ENCODE results near the gene ROPN1. TPM values are rescaled to one million over a fixed set of nuclear protein-coding genes. Genes with fewer than 3 reads are reported as not detected.
"Not testable (repeated sequence)": the region's sequence is repeated elsewhere in the genome, so short reads cannot be mapped to it uniquely, and the experiment has no call there.

The ROPN1 gene
- total RNA-seq, 1 donor from 2014 or later: not detected

- not testable (repeated sequence) for H3K4me1 ChIP-seq (ENCODE audit: control insufficient read depth in 3 of 3, insufficient read depth in 3 of 3, low read length in 3 of 3); H3K27ac ChIP-seq (ENCODE audit: low read depth, low read length); H3K36me3 ChIP-seq (ENCODE audit: control insufficient read depth in 3 of 3, insufficient read depth in 3 of 3, low read length in 3 of 3); H3K4me3 ChIP-seq (ENCODE audit: low read length in 3 of 3); H3K9me3 ChIP-seq (ENCODE audit: control insufficient read depth in 3 of 3, low read length in 3 of 3); H3K9ac ChIP-seq (ENCODE audit: low read depth in 1 of 3, low read length in 3 of 3)
- H3K27me3 ChIP-seq (ENCODE audit: control insufficient read depth in 3 of 3, insufficient read depth in 3 of 3, low read length in 3 of 3): peaks cover 0 to 14% (median 0%) of the 10 kb centered on the region in 3 donors
Observed at GRCh38 chr3:124001366-124001765, 9.4 kb upstream of the ROPN1 start.

- H3K27ac ChIP-seq (ENCODE audit: low read depth, low read length): no peak overlapping the region
- H3K9ac ChIP-seq (ENCODE audit: low read depth in 1 of 3, low read length in 3 of 3): no peak overlapping the region
Observed at GRCh38 chr3:123997543-123997942, 5.6 kb upstream of the ROPN1 start.

GRCh38 chr3:123993818-123994217 is 1.9 kb upstream of the ROPN1 start:
- H3K9ac ChIP-seq (ENCODE audit: low read depth in 1 of 3, low read length in 3 of 3): no peak overlapping the region
- no peak overlapping the region for H3K4me3 ChIP-seq (ENCODE audit: low read length in 3 of 3)
- no peaks in the 10 kb centered on the region for H3K36me3 ChIP-seq (ENCODE audit: control insufficient read depth in 3 of 3, insufficient read depth in 3 of 3, low read length in 3 of 3)
- no peaks in the 10 kb centered on the region for H3K4me1 ChIP-seq (ENCODE audit: control insufficient read depth in 3 of 3, insufficient read depth in 3 of 3, low read length in 3 of 3)
- peaks cover 0 to 7% (median 3%) of the 10 kb centered on the region in 3 donors for H3K9me3 ChIP-seq (ENCODE audit: control insufficient read depth in 3 of 3, low read length in 3 of 3)
- peaks cover 0 to 3% (median 0%) of the 10 kb centered on the region in 3 donors for H3K27me3 ChIP-seq (ENCODE audit: control insufficient read depth in 3 of 3, insufficient read depth in 3 of 3, low read length in 3 of 3)
- no peak overlapping the region for H3K27ac ChIP-seq (ENCODE audit: low read depth, low read length)

More at GRCh38 chr3:123997543-123997942, 5.6 kb upstream of the ROPN1 start:
- Histone ChIP-seq H3K36me3 (ENCODE audit: control insufficient read depth in 3 of 3, insufficient read depth in 3 of 3, low read length in 3 of 3) (no peaks in the 10 kb centered on the region), H3K4me3 (ENCODE audit: low read length in 3 of 3) (no peak overlapping the region), H3K4me1 (ENCODE audit: control insufficient read depth in 3 of 3, insufficient read depth in 3 of 3, low read length in 3 of 3) (no peaks in the 10 kb centered on the region), H3K9me3 (ENCODE audit: control insufficient read depth in 3 of 3, low read length in 3 of 3) (peaks cover 0 to 7% (median 3%) of the 10 kb centered on the region in 3 donors), H3K27me3 (ENCODE audit: control insufficient read depth in 3 of 3, insufficient read depth in 3 of 3, low read length in 3 of 3) (peaks cover 0 to 11% (median 0%) of the 10 kb centered on the region in 3 donors)

GRCh38 chr3:123986427-123986826 is 5.5 kb downstream of the ROPN1 start:
- H3K9ac ChIP-seq (ENCODE audit: low read depth in 1 of 3, low read length in 3 of 3): no peak overlapping the region
- H3K4me1 ChIP-seq (ENCODE audit: control insufficient read depth in 3 of 3, insufficient read depth in 3 of 3, low read length in 3 of 3): no peaks in the 10 kb centered on the region
- no peaks in the 10 kb centered on the region for H3K36me3 ChIP-seq (ENCODE audit: control insufficient read depth in 3 of 3, insufficient read depth in 3 of 3, low read length in 3 of 3)
- no peaks in the 10 kb centered on the region for H3K9me3 ChIP-seq (ENCODE audit: control insufficient read depth in 3 of 3, low read length in 3 of 3)
- no peak overlapping the region for H3K27ac ChIP-seq (ENCODE audit: low read depth, low read length)
- H3K27me3 ChIP-seq (ENCODE audit: control insufficient read depth in 3 of 3, insufficient read depth in 3 of 3, low read length in 3 of 3): peaks cover 0 to 11% (median 6%) of the 10 kb centered on the region in 3 donors
- no peak overlapping the region for H3K4me3 ChIP-seq (ENCODE audit: low read length in 3 of 3)

GRCh38 chr3:123984957-123985356 is 7.0 kb downstream of the ROPN1 start:
- Histone ChIP-seq H3K36me3 (ENCODE audit: control insufficient read depth in 3 of 3, insufficient read depth in 3 of 3, low read length in 3 of 3) (no peaks in the 10 kb centered on the region), H3K4me1 (ENCODE audit: control insufficient read depth in 3 of 3, insufficient read depth in 3 of 3, low read length in 3 of 3) (peaks cover 2 to 3% (median 3%) of the 10 kb centered on the region in 3 donors), H3K27ac (ENCODE audit: low read depth, low read length) (no peak overlapping the region), H3K9ac (ENCODE audit: low read depth in 1 of 3, low read length in 3 of 3) (no peak overlapping the region), H3K4me3 (ENCODE audit: low read length in 3 of 3) (no peak overlapping the region), H3K27me3 (ENCODE audit: control insufficient read depth in 3 of 3, insufficient read depth in 3 of 3, low read length in 3 of 3) (peaks cover 6 to 15% (median 10%) of the 10 kb centered on the region in 3 donors), H3K9me3 (ENCODE audit: control insufficient read depth in 3 of 3, low read length in 3 of 3) (no peaks in the 10 kb centered on the region)

GRCh38 chr3:123984350-123984749 is 7.6 kb downstream of the ROPN1 start:
- no peak overlapping the region for H3K27ac ChIP-seq (ENCODE audit: low read depth, low read length)
- H3K36me3 ChIP-seq (ENCODE audit: control insufficient read depth in 3 of 3, insufficient read depth in 3 of 3, low read length in 3 of 3): no peaks in the 10 kb centered on the region
- H3K9ac ChIP-seq (ENCODE audit: low read depth in 1 of 3, low read length in 3 of 3): no peak overlapping the region
- H3K4me1 ChIP-seq (ENCODE audit: control insufficient read depth in 3 of 3, insufficient read depth in 3 of 3, low read length in 3 of 3): peaks cover 2 to 5% (median 5%) of the 10 kb centered on the region in 3 donors
- no peaks in the 10 kb centered on the region for H3K9me3 ChIP-seq (ENCODE audit: control insufficient read depth in 3 of 3, low read length in 3 of 3)
- H3K27me3 ChIP-seq (ENCODE audit: control insufficient read depth in 3 of 3, insufficient read depth in 3 of 3, low read length in 3 of 3): peaks cover 6 to 15% (median 8%) of the 10 kb centered on the region in 3 donors
- H3K4me3 ChIP-seq (ENCODE audit: low read length in 3 of 3): no peak overlapping the region

- not testable (repeated sequence) for H3K4me3 ChIP-seq (ENCODE audit: low read length in 3 of 3); H3K9ac ChIP-seq (ENCODE audit: low read depth in 1 of 3, low read length in 3 of 3); H3K27me3 ChIP-seq (ENCODE audit: control insufficient read depth in 3 of 3, insufficient read depth in 3 of 3, low read length in 3 of 3); H3K9me3 ChIP-seq (ENCODE audit: control insufficient read depth in 3 of 3, low read length in 3 of 3); H3K27ac ChIP-seq (ENCODE audit: low read depth, low read length); H3K36me3 ChIP-seq (ENCODE audit: control insufficient read depth in 3 of 3, insufficient read depth in 3 of 3, low read length in 3 of 3); H3K4me1 ChIP-seq (ENCODE audit: control insufficient read depth in 3 of 3, insufficient read depth in 3 of 3, low read length in 3 of 3)
Observed at GRCh38 chr3:123981317-123981716, 10.6 kb downstream of the ROPN1 start.

GRCh38 chr3:123980539-123980938 is 11.4 kb downstream of the ROPN1 start:
- no peak overlapping the region for H3K9ac ChIP-seq (ENCODE audit: low read depth in 1 of 3, low read length in 3 of 3)
- H3K27me3 ChIP-seq (ENCODE audit: control insufficient read depth in 3 of 3, insufficient read depth in 3 of 3, low read length in 3 of 3): peaks cover 5 to 10% (median 6%) of the 10 kb centered on the region in 3 donors
- no peaks in the 10 kb centered on the region for H3K9me3 ChIP-seq (ENCODE audit: control insufficient read depth in 3 of 3, low read length in 3 of 3)
- no peak overlapping the region for H3K4me3 ChIP-seq (ENCODE audit: low read length in 3 of 3)
- no peaks in the 10 kb centered on the region for H3K36me3 ChIP-seq (ENCODE audit: control insufficient read depth in 3 of 3, insufficient read depth in 3 of 3, low read length in 3 of 3)
- H3K4me1 ChIP-seq (ENCODE audit: control insufficient read depth in 3 of 3, insufficient read depth in 3 of 3, low read length in 3 of 3): peaks cover 2 to 5% (median 5%) of the 10 kb centered on the region in 3 donors
- no peak overlapping the region for H3K27ac ChIP-seq (ENCODE audit: low read depth, low read length)

- not testable (repeated sequence) for H3K27ac ChIP-seq (ENCODE audit: low read depth, low read length); H3K27me3 ChIP-seq (ENCODE audit: control insufficient read depth in 3 of 3, insufficient read depth in 3 of 3, low read length in 3 of 3); H3K4me1 ChIP-seq (ENCODE audit: control insufficient read depth in 3 of 3, insufficient read depth in 3 of 3, low read length in 3 of 3); H3K36me3 ChIP-seq (ENCODE audit: control insufficient read depth in 3 of 3, insufficient read depth in 3 of 3, low read length in 3 of 3); H3K9me3 ChIP-seq (ENCODE audit: control insufficient read depth in 3 of 3, low read length in 3 of 3)
- Histone ChIP-seq H3K9ac (ENCODE audit: low read depth in 1 of 3, low read length in 3 of 3) (peak overlapping the region in 1 of 3 donors; percentile 45), H3K4me3 (ENCODE audit: low read length in 3 of 3) (peak overlapping the region in 2 of 3 donors; percentile 51 to 58)
Observed at GRCh38 chr3:123979525-123980501, 12.1 kb downstream of the ROPN1 start.

- not testable (repeated sequence) for H3K4me3 ChIP-seq (ENCODE audit: low read length in 3 of 3); H3K27me3 ChIP-seq (ENCODE audit: control insufficient read depth in 3 of 3, insufficient read depth in 3 of 3, low read length in 3 of 3); H3K27ac ChIP-seq (ENCODE audit: low read depth, low read length); H3K9me3 ChIP-seq (ENCODE audit: control insufficient read depth in 3 of 3, low read length in 3 of 3); H3K9ac ChIP-seq (ENCODE audit: low read depth in 1 of 3, low read length in 3 of 3); H3K4me1 ChIP-seq (ENCODE audit: control insufficient read depth in 3 of 3, insufficient read depth in 3 of 3, low read length in 3 of 3); H3K36me3 ChIP-seq (ENCODE audit: control insufficient read depth in 3 of 3, insufficient read depth in 3 of 3, low read length in 3 of 3)
Observed at GRCh38 chr3:123976904-123977303, 15.0 kb downstream of the ROPN1 start.

Measured in skeletal muscle tissue (tissue), 4 donors.